Stomach (tissue), 9 donors: ENCODE data around the gene NHERF2. TPM values are rescaled to one million over a fixed set of nuclear protein-coding genes. Genes with fewer than 3 reads are reported as not detected.

ENCODE experiments used
- DNase-seq, 2 donors: peaks; one replicate each; pipeline versions ENCODE4 v3.0.0 to v3.0.0-alpha.2; 2013 to 2019
- H3K27ac ChIP-seq, 5 donors: fragments of 200-600 bp in 4 of 5; sonication (generic) in 4 of 5; one replicate each; pipeline ENCODE4 v1.5.1; 2013 to 2019; ENCODE audit warnings: mild to moderate bottlenecking in 1 of 5, moderate library complexity in 1 of 5
- H3K27me3 ChIP-seq, 3 donors: fragments of 200-600 bp; sonication (generic); one replicate each; pipeline ENCODE4 v1.5.1; 2017 to 2019; ENCODE audit warnings: mixed run types in 1 of 3
- H3K36me3 ChIP-seq, 4 donors: fragments of 200-600 bp; sonication (generic); 1 replicate in 3 of 4; 2 replicates in 1 of 4; pipeline ENCODE4 v1.5.1; 2016 to 2019
- H3K4me1 ChIP-seq, 4 donors: fragments of 200-600 bp; sonication (generic); one replicate each; pipeline ENCODE4 v1.5.1; 2016 to 2019
- H3K4me3 ChIP-seq, 4 donors: fragments of 200-600 bp; sonication (generic) in 3 of 4; one replicate each; pipeline ENCODE4 v1.5.1; 2016 to 2019; ENCODE audit warnings: mild to moderate bottlenecking in 1 of 4
- H3K9me3 ChIP-seq, 4 donors: fragments of 200-600 bp; sonication (generic); one replicate each; pipeline ENCODE4 v1.5.1; 2016 to 2019
- CTCF ChIP-seq, 7 experiments: fragments of 450-650 bp in 4 of 7; fragments of 200-600 bp in 3 of 7; sonication (generic) in 3 of 7; IDR thresholded peaks; one replicate each; pipeline ENCODE4 v1.5.1; 2016 to 2019; ENCODE audit warnings: antibody characterized with exemption in 7 of 7, control low read depth in 2 of 7, mild to moderate bottlenecking in 1 of 7
- EP300 ChIP-seq: sonication (generic); formaldehyde crosslinking; IDR thresholded peaks from one replicate; pipeline ENCODE4 v1.6.1; 2017; ENCODE audit warnings: antibody characterized with exemption
- POLR2A ChIP-seq, 4 donors: fragments of 450-650 bp; IDR thresholded peaks; one replicate each; pipeline ENCODE4 v1.6.1; 2016; ENCODE audit warnings: antibody characterized with exemption in 4 of 4, control low read depth in 2 of 4, mild to moderate bottlenecking in 1 of 4, moderate library complexity in 1 of 4
- POLR2AphosphoS5 ChIP-seq, 3 donors: sonication (generic); formaldehyde crosslinking; IDR thresholded peaks; one replicate each; pipeline ENCODE4 v1.6.1; 2016; ENCODE audit warnings: antibody characterized with exemption in 3 of 3
- WGBS, 5 donors: extraction: QIAGEN DNeasy Blood & Tissue Kit in 3 of 5; methylation state at CpG; one replicate each; pipeline versions ENCODE4 v1.1.5 to v1.1.7; 2013 to 2018; 5-methylcytosine and 5-hydroxymethylcytosine counted together
- intact Hi-C: fragments of 100-400 bp; cut with DNase I; formaldehyde crosslinking; loops from one replicate; pipeline ENCODE4 v1.15.1; 2023; ENCODE audit warnings: low total_unique reads
- polyA plus RNA-seq, 3 donors: library from polyadenylated mRNA; stranded (reverse); fragments of 200-250 nt; gene quantifications; one replicate each; pipeline ENCODE4 v1.2.3, GENCODE V29; 2013
- small RNA-seq, 4 donors: library from RNA; depleted of rRNA; stranded (forward); fragments of <200 nt; gene quantifications; one replicate each; pipeline ENCODE3, GENCODE V24; 2016
- total RNA-seq, 5 donors: library from RNA; depleted of rRNA; stranded (reverse); fragments of >200 nt; gene quantifications; one replicate each; pipeline versions ENCODE4 v1.1.0 to v1.2.3, GENCODE V29; 2014 to 2016
- donor health status: healthy with polysubstance abuse.
- donor health status: Bipolar disorder and iron deficiency.
- donor health status: healthy.

NHERF2 gene
- total and polyA plus RNA-seq, 8 donors = 17.4 to 236 (median 119) TPM

DNA sequence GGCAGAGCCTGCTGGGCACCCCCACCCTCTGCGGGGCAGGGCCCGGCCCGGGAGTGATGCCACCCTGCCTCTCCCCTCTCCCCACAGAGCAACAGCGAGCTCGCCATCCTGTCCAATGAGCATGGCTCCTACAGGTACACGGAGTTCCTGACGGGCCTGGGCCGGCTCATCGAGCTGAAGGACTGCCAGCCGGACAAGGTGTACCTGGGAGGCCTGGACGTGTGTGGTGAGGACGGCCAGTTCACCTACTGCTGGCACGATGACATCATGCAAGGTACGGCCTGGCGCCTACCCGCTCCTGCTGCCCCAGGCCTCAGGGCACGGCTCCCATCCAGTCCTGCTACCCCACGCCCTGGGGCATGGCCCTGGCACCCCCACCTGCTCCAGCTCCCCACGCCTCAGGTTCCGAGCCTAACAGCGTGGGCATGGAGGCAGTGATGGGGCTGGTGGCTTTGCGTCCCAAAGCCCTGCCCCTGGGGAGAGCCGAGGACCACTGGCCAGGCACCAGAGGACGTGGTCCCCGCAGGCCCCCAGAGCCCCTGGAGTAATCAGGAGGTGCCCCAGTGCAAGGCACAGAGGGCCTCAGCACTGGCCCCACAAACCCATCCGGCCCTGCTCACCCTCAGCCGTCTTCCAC is 59.5 kb downstream of the NHERF2 start:
- no peaks in the 10 kb centered on the region for H3K27me3 ChIP-seq
- H3K9me3 ChIP-seq = no peaks in the 10 kb centered on the region
- peaks cover 15 to 54% (median 41%) of the 10 kb centered on the region in 4 donors for H3K4me1 ChIP-seq
- 86 to 95% (median 87%) methylated on average over 23 to 27 of the region's 27 CpGs for WGBS, 5 donors
- TF ChIP-seq POLR2AphosphoS5 (IDR thresholded peaks at IDR 0.05) (no peak), EP300 (no peak), CTCF (IDR thresholded peaks at IDR 0.05) (no peak), POLR2A (IDR thresholded peaks at IDR 0.05) (no peak)
- intact Hi-C loops = loop anchor here (10.0 kb wide), 1 partner anchor 61 kb away; the partner anchor contains the start of gene NHERF2
- DNase-seq = peak in 1 of 2 donors; percentile 36
- peak overlapping the region in 1 of 5 donors; percentile 34 for H3K27ac ChIP-seq
- no peak overlapping the region for H3K4me3 ChIP-seq
- H3K36me3 ChIP-seq = peaks cover 71 to 98% (median 97%) of the 10 kb centered on the region in 4 donors

- Histone ChIP-seq H3K27me3 (no peaks in the 10 kb centered on the region), H3K9me3 (no peaks in the 10 kb centered on the region), H3K27ac (peak overlapping the region in 1 of 5 donors; percentile 34), H3K4me1 (peaks cover 16 to 54% (median 42%) of the 10 kb centered on the region in 4 donors), H3K4me3 (no peak overlapping the region), H3K36me3 (peaks cover 68 to 98% (median 96%) of the 10 kb centered on the region in 4 donors)
- intact Hi-C loops = loop anchor here (10.0 kb wide), 1 partner anchor 62 kb away; the partner anchor contains the start of gene NHERF2
- WGBS, 5 donors = 87 to 93% (median 91%) methylated on average over 16 to 30 of the region's 30 CpGs
- no peak for TF ChIP-seq POLR2A (IDR thresholded peaks at IDR 0.05)
- no peak for TF ChIP-seq EP300
- no peak for TF ChIP-seq CTCF (IDR thresholded peaks at IDR 0.05)
- no peak for TF ChIP-seq POLR2AphosphoS5 (IDR thresholded peaks at IDR 0.05)
- no peak for DNase-seq
Observed at GRCh38 chr16:2086812-2087747, 60.4 kb downstream of the NHERF2 start.

DNA sequence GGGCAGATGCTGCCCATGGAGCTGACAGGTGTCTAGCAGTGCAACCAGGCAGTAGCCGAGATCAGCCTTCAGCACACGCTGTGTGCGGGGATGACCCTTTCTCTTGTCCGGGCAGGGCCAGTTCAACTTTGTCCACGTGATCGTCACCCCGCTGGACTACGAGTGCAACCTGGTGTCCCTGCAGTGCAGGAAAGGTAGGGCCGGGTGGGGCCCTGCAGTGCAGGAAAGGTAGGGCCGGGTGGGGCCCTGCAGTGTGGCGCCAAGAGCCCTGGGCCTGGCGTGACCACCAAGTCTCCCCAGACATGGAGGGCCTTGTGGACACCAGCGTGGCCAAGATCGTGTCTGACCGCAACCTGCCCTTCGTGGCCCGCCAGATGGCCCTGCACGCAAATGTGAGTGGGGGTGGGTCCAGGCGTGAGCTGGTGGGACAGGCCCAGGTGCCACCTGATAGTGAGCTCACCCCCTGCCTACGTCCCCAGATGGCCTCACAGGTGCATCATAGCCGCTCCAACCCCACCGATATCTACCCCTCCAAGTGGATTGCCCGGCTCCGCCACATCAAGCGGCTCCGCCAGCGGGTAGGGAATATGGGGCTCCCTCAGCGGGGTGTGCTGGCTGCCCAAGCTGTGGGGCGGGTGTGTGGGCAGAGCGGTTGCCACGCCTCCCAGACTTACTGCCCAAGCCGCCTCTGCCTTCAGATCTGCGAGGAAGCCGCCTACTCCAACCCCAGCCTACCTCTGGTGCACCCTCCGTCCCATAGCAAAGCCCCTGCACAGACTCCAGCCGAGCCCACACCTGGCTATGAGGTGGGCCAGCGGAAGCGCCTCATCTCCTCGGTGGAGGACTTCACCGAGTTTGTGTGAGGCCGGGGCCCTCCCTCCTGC is 61.3 kb downstream of the NHERF2 start:
- TF ChIP-seq POLR2A (IDR thresholded peaks at IDR 0.05) = no peak
- no peak for TF ChIP-seq CTCF (IDR thresholded peaks at IDR 0.05)
- no peak for TF ChIP-seq EP300
- no peak for TF ChIP-seq POLR2AphosphoS5 (IDR thresholded peaks at IDR 0.05)
- peaks cover 13 to 54% (median 43%) of the 10 kb centered on the region in 4 donors for H3K4me1 ChIP-seq
- H3K36me3 ChIP-seq = peaks cover 73 to 98% (median 96%) of the 10 kb centered on the region in 4 donors
- DNase-seq = no peak
- no peak overlapping the region for H3K27ac ChIP-seq
- no peaks in the 10 kb centered on the region for H3K27me3 ChIP-seq
- no peaks in the 10 kb centered on the region for H3K9me3 ChIP-seq
- no peak overlapping the region for H3K4me3 ChIP-seq
- 79 to 90% (median 87%) methylated on average over 34 to 41 of the region's 41 CpGs for WGBS, 5 donors
- intact Hi-C loops = loop anchor here (10.0 kb wide), 1 partner anchor 63 kb away; the partner anchor contains the start of gene NHERF2

Small RNA genes lying within 50 kb of the gene (small RNA-seq; reads per million reads assigned to genes)
- gene RN7SL219P = 0 reads per million in 4 donors

Other genes with a start within 250 kb of the NHERF2 start
Only the 30 nearest of the 31 such genes appear.
- 100 to 1,000 TPM in 1 of 5 donors, 10 to 100 TPM in 4; 14.7 to 171 (median 54.8) TPM for gene NUBP2, start 243.9 kb upstream of the NHERF2 start, total RNA-seq
- gene NUBP2, start 243.9 kb upstream of the NHERF2 start, polyA plus RNA-seq = 10 to 100 TPM; 60.6 to 86.0 (median 74.7) TPM
- gene IGFALS, start 233.2 kb upstream of the NHERF2 start, total RNA-seq = 10 to 100 TPM in 2 of 5 donors, 1 to 10 TPM in 2, not detected in 1; 2.9 to 24.6 (median 8.8) TPM
- gene IGFALS, start 233.2 kb upstream of the NHERF2 start, polyA plus RNA-seq = 10 to 100 TPM in 1 of 3 donors, 1 to 10 TPM in 2; 2.4 to 21.0 (median 6.0) TPM
- 100 to 1,000 TPM in 1 of 5 donors, 10 to 100 TPM in 4; 30.3 to 119 (median 64.8) TPM for gene HAGH, start 200.1 kb upstream of the NHERF2 start, total RNA-seq
- 10 to 100 TPM; 64.9 to 80.2 (median 73.5) TPM for gene HAGH, start 200.1 kb upstream of the NHERF2 start, polyA plus RNA-seq
- gene FAHD1, start 199.7 kb upstream of the NHERF2 start, total RNA-seq = 100 to 1,000 TPM in 1 of 5 donors, 10 to 100 TPM in 4; 16.7 to 484 (median 36.6) TPM
- gene FAHD1, start 199.7 kb upstream of the NHERF2 start, polyA plus RNA-seq = 10 to 100 TPM; 15.4 to 37.7 (median 22.8) TPM
- gene MEIOB, start 154.7 kb upstream of the NHERF2 start, total RNA-seq = not detected
- gene MEIOB, start 154.7 kb upstream of the NHERF2 start, polyA plus RNA-seq = under 1 TPM in 1 of 3 donors, not detected in 2; 0.13 TPM
- not detected for gene HS3ST6, start 108.5 kb upstream of the NHERF2 start, total RNA-seq
- 1 to 10 TPM in 1 of 3 donors, not detected in 2; 1.6 TPM for gene HS3ST6, start 108.5 kb upstream of the NHERF2 start, polyA plus RNA-seq
- 10 to 100 TPM in 3 of 5 donors, 1 to 10 TPM in 1, not detected in 1; 6.2 to 61.1 (median 16.3) TPM for gene MSRB1, start 83.7 kb upstream of the NHERF2 start, total RNA-seq
- gene MSRB1, start 83.7 kb upstream of the NHERF2 start, polyA plus RNA-seq = 10 to 100 TPM; 31.2 to 68.5 (median 48.9) TPM
- gene RPL3L, start 72.2 kb upstream of the NHERF2 start, total RNA-seq = not detected
- gene RPL3L, start 72.2 kb upstream of the NHERF2 start, polyA plus RNA-seq = under 1 TPM in 2 of 3 donors, not detected in 1; 0.05 to 0.19 TPM
- gene NDUFB10, start 67.4 kb upstream of the NHERF2 start, total RNA-seq = 100 to 1,000 TPM in 1 of 5 donors, 10 to 100 TPM in 4; 28.6 to 119 (median 57.5) TPM
- 100 to 1,000 TPM; 242 to 285 (median 253) TPM for gene NDUFB10, start 67.4 kb upstream of the NHERF2 start, polyA plus RNA-seq
- gene RPS2, start 62.1 kb upstream of the NHERF2 start, total RNA-seq = 1,000 to 10,000 TPM in 4 of 5 donors, 100 to 1,000 TPM in 1; 997 to 2,615 (median 1,653) TPM
- gene RPS2, start 62.1 kb upstream of the NHERF2 start, polyA plus RNA-seq = 1,000 to 10,000 TPM; 2,720 to 4,842 (median 2,788) TPM
- gene RNF151, start 60.0 kb upstream of the NHERF2 start, total RNA-seq = not detected
- not detected for gene RNF151, start 60.0 kb upstream of the NHERF2 start, polyA plus RNA-seq
- gene TBL3, start 54.8 kb upstream of the NHERF2 start, total RNA-seq = 100 to 1,000 TPM in 1 of 5 donors, 10 to 100 TPM in 3, 1 to 10 TPM in 1; 9.4 to 174 (median 26.3) TPM
- gene TBL3, start 54.8 kb upstream of the NHERF2 start, polyA plus RNA-seq = 10 to 100 TPM; 32.7 to 52.7 (median 48.9) TPM
- 10 to 100 TPM in 1 of 5 donors, not detected in 4; 58.2 TPM for gene NOXO1, start 45.4 kb upstream of the NHERF2 start, total RNA-seq
- gene NOXO1, start 45.4 kb upstream of the NHERF2 start, polyA plus RNA-seq = 1 to 10 TPM; 1.2 to 3.4 (median 2.6) TPM
- gene GFER, start 42.7 kb upstream of the NHERF2 start, total RNA-seq = 100 to 1,000 TPM in 1 of 5 donors, 10 to 100 TPM in 1, 1 to 10 TPM in 3; 3.1 to 313 (median 9.9) TPM
- 10 to 100 TPM; 31.2 to 50.6 (median 36.1) TPM for gene GFER, start 42.7 kb upstream of the NHERF2 start, polyA plus RNA-seq
- gene SYNGR3, start 36.9 kb upstream of the NHERF2 start, total RNA-seq = 1 to 10 TPM in 1 of 5 donors, not detected in 4; 1.7 TPM
- gene SYNGR3, start 36.9 kb upstream of the NHERF2 start, polyA plus RNA-seq = 1 to 10 TPM in 1 of 3 donors, not detected in 2; 1.3 TPM
- 10 to 100 TPM; 16.3 to 86.2 (median 34.8) TPM for gene ZNF598, start 17.1 kb upstream of the NHERF2 start, total RNA-seq
- 10 to 100 TPM; 21.1 to 31.0 (median 21.4) TPM for gene ZNF598, start 17.1 kb upstream of the NHERF2 start, polyA plus RNA-seq
- under 1 TPM in 1 of 5 donors, not detected in 4; 0.55 TPM for gene NPW, start 7.1 kb upstream of the NHERF2 start, total RNA-seq
- gene NPW, start 7.1 kb upstream of the NHERF2 start, polyA plus RNA-seq = 10 to 100 TPM in 1 of 3 donors, 1 to 10 TPM in 2; 1.6 to 12.4 (median 2.4) TPM
- 100 to 1,000 TPM in 2 of 5 donors, 1 to 10 TPM in 3; 2.3 to 663 (median 9.5) TPM for gene NTHL1, start 20.9 kb downstream of the NHERF2 start, total RNA-seq
- gene NTHL1, start 20.9 kb downstream of the NHERF2 start, polyA plus RNA-seq = 10 to 100 TPM; 29.2 to 40.6 (median 36.6) TPM
- gene TSC2, start 21.1 kb downstream of the NHERF2 start, total RNA-seq = 100 to 1,000 TPM in 3 of 5 donors, 10 to 100 TPM in 2; 68.5 to 369 (median 118) TPM
- 10 to 100 TPM; 40.8 to 46.0 (median 41.1) TPM for gene TSC2, start 21.1 kb downstream of the NHERF2 start, polyA plus RNA-seq
- gene PKD1, start 109.0 kb downstream of the NHERF2 start, total RNA-seq = 100 to 1,000 TPM in 3 of 5 donors, 10 to 100 TPM in 2; 88.5 to 776 (median 459) TPM
- gene PKD1, start 109.0 kb downstream of the NHERF2 start, polyA plus RNA-seq = 10 to 100 TPM; 10.4 to 58.9 (median 22.7) TPM
- gene RAB26, start 121.7 kb downstream of the NHERF2 start, total RNA-seq = 100 to 1,000 TPM in 1 of 5 donors, 10 to 100 TPM in 1, not detected in 3; 27.2 to 114 TPM
- 10 to 100 TPM; 15.1 to 63.4 (median 20.3) TPM for gene RAB26, start 121.7 kb downstream of the NHERF2 start, polyA plus RNA-seq
- gene TRAF7, start 128.9 kb downstream of the NHERF2 start, total RNA-seq = 100 to 1,000 TPM in 1 of 5 donors, 10 to 100 TPM in 4; 20.9 to 204 (median 58.9) TPM
- gene TRAF7, start 128.9 kb downstream of the NHERF2 start, polyA plus RNA-seq = 10 to 100 TPM; 27.1 to 39.5 (median 37.3) TPM
- gene CASKIN1, start 169.7 kb downstream of the NHERF2 start, total RNA-seq = under 1 TPM in 1 of 5 donors, not detected in 4; 0.73 TPM
- under 1 TPM; 0.15 to 0.55 (median 0.19) TPM for gene CASKIN1, start 169.7 kb downstream of the NHERF2 start, polyA plus RNA-seq
- 100 to 1,000 TPM in 1 of 5 donors, 10 to 100 TPM in 3, 1 to 10 TPM in 1; 7.5 to 235 (median 56.2) TPM for gene MLST8, start 178.6 kb downstream of the NHERF2 start, total RNA-seq
- 10 to 100 TPM; 46.8 to 68.1 (median 55.3) TPM for gene MLST8, start 178.6 kb downstream of the NHERF2 start, polyA plus RNA-seq
- gene BRICD5, start 184.0 kb downstream of the NHERF2 start, total RNA-seq = 10 to 100 TPM in 4 of 5 donors, 1 to 10 TPM in 1; 2.6 to 78.8 (median 16.5) TPM
- 1 to 10 TPM; 4.2 to 6.5 (median 6.3) TPM for gene BRICD5, start 184.0 kb downstream of the NHERF2 start, polyA plus RNA-seq
- gene PGP, start 187.9 kb downstream of the NHERF2 start, total RNA-seq = 10 to 100 TPM in 4 of 5 donors, 1 to 10 TPM in 1; 9.4 to 90.4 (median 15.9) TPM
- gene PGP, start 187.9 kb downstream of the NHERF2 start, polyA plus RNA-seq = 10 to 100 TPM in 2 of 3 donors, 1 to 10 TPM in 1; 9.3 to 11.0 (median 10.0) TPM
- gene E4F1, start 196.7 kb downstream of the NHERF2 start, total RNA-seq = 100 to 1,000 TPM in 1 of 5 donors, 10 to 100 TPM in 4; 12.7 to 114 (median 64.5) TPM
- 10 to 100 TPM; 21.4 to 25.2 (median 23.8) TPM for gene E4F1, start 196.7 kb downstream of the NHERF2 start, polyA plus RNA-seq
- not detected for gene DNASE1L2, start 209.5 kb downstream of the NHERF2 start, total RNA-seq
- under 1 TPM in 2 of 3 donors, not detected in 1; 0.68 to 0.90 TPM for gene DNASE1L2, start 209.5 kb downstream of the NHERF2 start, polyA plus RNA-seq
- 100 to 1,000 TPM in 3 of 5 donors, 10 to 100 TPM in 2; 20.4 to 234 (median 113) TPM for gene ECI1, start 224.7 kb downstream of the NHERF2 start, total RNA-seq
- gene ECI1, start 224.7 kb downstream of the NHERF2 start, polyA plus RNA-seq = 100 to 1,000 TPM in 2 of 3 donors, 10 to 100 TPM in 1; 84.3 to 109 (median 106) TPM
- 100 to 1,000 TPM in 4 of 5 donors, 10 to 100 TPM in 1; 72.7 to 162 (median 116) TPM for gene RNPS1, start 241.2 kb downstream of the NHERF2 start, total RNA-seq
- 100 to 1,000 TPM in 1 of 3 donors, 10 to 100 TPM in 2; 80.9 to 127 (median 99.2) TPM for gene RNPS1, start 241.2 kb downstream of the NHERF2 start, polyA plus RNA-seq